HG03571 (cell line): Measurements from ENCODE around the gene HMOX2.

Experiments
- ATAC-seq: cut with Tn5 transposase; IDR thresholded peaks from one replicate; pipeline ENCODE4 v1.9.1; 2021; ENCODE audit not compliant: unreplicated experiment

The HMOX2 gene

GRCh38 chr16:4463522-4464163 lies 12.6 kb upstream of the HMOX2 start:
- no peak for ATAC-seq

GRCh38 chr16:4465977-4466779 lies 10.0 kb upstream of the HMOX2 start:
- ATAC-seq = no peak

GRCh38 chr16:4467916-4468315 lies 8.3 kb upstream of the HMOX2 start:
- ATAC-seq = no peak

- no peak for ATAC-seq
Observed at GRCh38 chr16:4468972-4469371, 7.2 kb upstream of the HMOX2 start.

- ATAC-seq = no peak
Observed at GRCh38 chr16:4471869-4472268, 4.3 kb upstream of the HMOX2 start.

GRCh38 chr16:4472880-4473279 lies 3.3 kb upstream of the HMOX2 start:
- no peak for ATAC-seq

- peak; percentile 41 for ATAC-seq
Observed at GRCh38 chr16:4474192-4474961, 1.8 kb upstream of the HMOX2 start, which contains the start of gene NMRAL1. Gene NMRAL1 (minus strand): TSS chr16:4474625. CDS start chr16:4474132, 493 bp downstream.

GRCh38 chr16:4477966-4478365 lies 1.8 kb downstream of the HMOX2 start:
- no peak for ATAC-seq

GRCh38 chr16:4481526-4481925 lies 5.3 kb downstream of the HMOX2 start:
- ATAC-seq = no peak

- no peak for ATAC-seq
Observed at GRCh38 chr16:4481963-4482362, 5.8 kb downstream of the HMOX2 start.

- no peak for ATAC-seq
Observed at GRCh38 chr16:4486126-4486893, 10.1 kb downstream of the HMOX2 start.

- no peak for ATAC-seq
Observed at GRCh38 chr16:4487955-4488498, 11.8 kb downstream of the HMOX2 start.

GRCh38 chr16:4488499-4488967 lies 12.3 kb downstream of the HMOX2 start:
- ATAC-seq = no peak

GRCh38 chr16:4489030-4489429 lies 12.8 kb downstream of the HMOX2 start:
- no peak for ATAC-seq

- no peak for ATAC-seq
Observed at GRCh38 chr16:4491898-4492297, 15.7 kb downstream of the HMOX2 start.

- ATAC-seq = no peak
Observed at GRCh38 chr16:4494746-4495490, 18.7 kb downstream of the HMOX2 start.

GRCh38 chr16:4495766-4496165 lies 19.6 kb downstream of the HMOX2 start:
- ATAC-seq = no peak

GRCh38 chr16:4496305-4496704 lies 20.1 kb downstream of the HMOX2 start:
- no peak for ATAC-seq

GRCh38 chr16:4498546-4499195 lies 22.5 kb downstream of the HMOX2 start:
- ATAC-seq = no peak
